H1 (cell line): ENCODE data around the gene RPS6KA2. TPM values are rescaled to one million over a fixed set of nuclear protein-coding genes. Genes with fewer than 3 reads are reported as not detected.

Source experiments
- CTCF ChIA-PET: fragments of 300-600 bp; sonication (Branson Sonifier 250); formaldehyde crosslinking; loops from one replicate; lab custom pipeline; 2021; ENCODE audit not compliant: partially characterized antibody; lab: Charles Lee
- POLR2A ChIA-PET: fragments of 300-600 bp; sonication (Branson Sonifier 250); formaldehyde crosslinking; loops from one replicate; lab custom pipeline; 2021; ENCODE audit warnings: inconsistent platforms; ENCODE audit not compliant: partially characterized antibody; lab: Charles Lee
- DNase-seq, 2 experiments: peaks; one replicate each; pipeline versions ENCODE4 v3.0.0 to v3.0.0-alpha.2; 2010 to 2022; ENCODE audit warnings: low spot score in 2 of 2, low read depth in 1 of 2, mixed read lengths in 1 of 2
- FAIRE-seq: peaks from 2 replicates; lab custom pipeline; 2011; peaks lifted over from hg19 to GRCh38; lab: Jason Lieb, UNC
- H2AFZ ChIP-seq: 2 replicates; pipeline ENCODE4 v1.8.1; 2012; ENCODE audit warnings: low read length, inconsistent platforms
- H2AK5ac ChIP-seq: 2 replicates; pipeline ENCODE4 v1.6.1; 2013; ENCODE audit warnings: low read depth, low read length
- H2BK120ac ChIP-seq: replicated peaks from 2 replicates; pipeline ENCODE3; 2013; ENCODE audit warnings: low read depth, low read length, inconsistent platforms
- H2BK12ac ChIP-seq: 2 replicates; pipeline ENCODE4 v1.6.1; 2013; ENCODE audit warnings: low read depth, low read length
- H2BK15ac ChIP-seq: 2 replicates; pipeline ENCODE4 v1.6.1; 2013; ENCODE audit warnings: low read length
- H2BK20ac ChIP-seq: 2 replicates; pipeline ENCODE4 v1.6.1; 2013; ENCODE audit warnings: low read length
- H2BK5ac ChIP-seq: 2 replicates; pipeline ENCODE4 v1.6.1; 2013; ENCODE audit warnings: low read depth, low read length
- H3K14ac ChIP-seq: 2 replicates; pipeline ENCODE4 v1.6.1; 2013; ENCODE audit warnings: inconsistent platforms; ENCODE audit not compliant: insufficient read length
- H3K18ac ChIP-seq: 2 replicates; pipeline ENCODE4 v1.6.1; 2013; ENCODE audit warnings: low read length; ENCODE audit errors: extremely low read depth
- H3K23ac ChIP-seq: 2 replicates; pipeline ENCODE4 v1.6.1; 2013; ENCODE audit warnings: inconsistent platforms; ENCODE audit not compliant: insufficient read length
- H3K23me2 ChIP-seq: 2 replicates; pipeline ENCODE4 v1.6.1; 2013; ENCODE audit warnings: low read depth, low read length
- H3K27ac ChIP-seq: 2 replicates; pipeline ENCODE4 v1.6.1; 2011; ENCODE audit warnings: low read depth, low read length, inconsistent platforms
- H3K27me3 ChIP-seq, 4 experiments: replicated peaks in 1 of 4; 1 replicate in 1 of 4; 2 replicates in 3 of 4; pipeline versions ENCODE4 v1.6.1 to v1.8.1; 2011 to 2013; ENCODE audit warnings: low read length in 3 of 4, mild to moderate bottlenecking in 3 of 4, inconsistent platforms in 2 of 4, mixed read lengths in 2 of 4, moderate library complexity in 1 of 4; ENCODE audit not compliant: control insufficient read depth in 3 of 4, insufficient read depth in 3 of 4; ENCODE audit errors: extremely low read depth in 1 of 4
- H3K36me3 ChIP-seq, 4 experiments: 2 replicates each; pipeline versions ENCODE4 v1.6.1 to v1.8.1; 2011 to 2013; ENCODE audit warnings: mild to moderate bottlenecking in 4 of 4, low read length in 3 of 4, moderate library complexity in 2 of 4, control low read depth in 1 of 4, inconsistent platforms in 1 of 4; ENCODE audit not compliant: insufficient read depth in 4 of 4, control insufficient read depth in 2 of 4
- H3K4ac ChIP-seq: replicated peaks from 2 replicates; pipeline ENCODE3; 2013; ENCODE audit warnings: low read length, low read depth, mixed read lengths, inconsistent platforms; ENCODE audit not compliant: insufficient read length
- H3K4me1 ChIP-seq, 4 experiments: replicated peaks in 1 of 4; 1 replicate in 1 of 4; 2 replicates in 3 of 4; pipeline versions ENCODE4 v1.6.1 to v1.8.1; 2011 to 2013; ENCODE audit warnings: low read length in 3 of 4, inconsistent platforms in 2 of 4, mixed read lengths in 1 of 4; ENCODE audit not compliant: insufficient read depth in 4 of 4, control insufficient read depth in 3 of 4
- H3K4me2 ChIP-seq, 2 experiments: 2 replicates each; pipeline versions ENCODE4 v1.6.1 to v1.8.1; 2011 to 2013; ENCODE audit warnings: low read depth in 2 of 2, low read length in 2 of 2, control low read depth in 1 of 2, inconsistent platforms in 1 of 2, mild to moderate bottlenecking in 1 of 2; ENCODE audit not compliant: insufficient read depth in 1 of 2
- H3K4me3 ChIP-seq, 4 experiments: fragments of 200-600, 300-600 bp in 1 of 4; sonication (generic), shearing (Covaris generic), sonication (Bioruptor Twin) in 1 of 4; 2 replicates each; pipeline versions ENCODE4 v1.5.1 to v1.8.1; 2011 to 2016; ENCODE audit warnings: low read length in 4 of 4, low read depth in 3 of 4, control low read depth in 2 of 4, inconsistent platforms in 2 of 4, mild to moderate bottlenecking in 2 of 4, mixed read lengths in 1 of 4, moderate library complexity in 1 of 4; ENCODE audit not compliant: insufficient read depth in 2 of 4; ENCODE audit errors: extremely low read depth in 1 of 4
- H3K56ac ChIP-seq: replicated peaks from 2 replicates; pipeline ENCODE3; 2013; ENCODE audit warnings: low read depth, mild to moderate bottlenecking, mixed read lengths, low read length, inconsistent platforms; ENCODE audit not compliant: insufficient read length
- H3K79me1 ChIP-seq: 2 replicates; pipeline ENCODE4 v1.6.1; 2013; ENCODE audit warnings: low read depth, low read length, control low read depth
- H3K79me2 ChIP-seq, 2 experiments: 2 replicates each; pipeline versions ENCODE4 v1.6.1 to v1.8.1; 2012 to 2013; ENCODE audit warnings: low read length in 2 of 2, mild to moderate bottlenecking in 2 of 2, inconsistent platforms in 1 of 2; ENCODE audit not compliant: insufficient read depth in 2 of 2, control insufficient read depth in 1 of 2
- H3K9ac ChIP-seq, 4 experiments: replicated peaks in 1 of 4; 1 replicate in 1 of 4; 2 replicates in 3 of 4; pipeline versions ENCODE4 v1.6.1 to v1.8.1; 2011 to 2013; ENCODE audit warnings: low read depth in 3 of 4, low read length in 3 of 4, control low read depth in 2 of 4, mild to moderate bottlenecking in 2 of 4, moderate library complexity in 2 of 4, inconsistent platforms in 1 of 4; ENCODE audit errors: extremely low read depth in 1 of 4
- H3K9me3 ChIP-seq, 2 experiments: 2 replicates each; pipeline versions ENCODE4 v1.6.1 to v1.8.1; 2012 to 2013; ENCODE audit warnings: mild to moderate bottlenecking in 2 of 2, moderate library complexity in 2 of 2, control low read depth in 1 of 2, inconsistent platforms in 1 of 2, low read depth in 1 of 2, low read length in 1 of 2, mixed read lengths in 1 of 2; ENCODE audit not compliant: insufficient read depth in 2 of 2
- H4K20me1 ChIP-seq, 2 experiments: replicated peaks in 1 of 2; 2 replicates each; pipeline versions ENCODE3 to v1.8.1; 2011 to 2013; ENCODE audit warnings: inconsistent platforms in 2 of 2, low read length in 2 of 2, mild to moderate bottlenecking in 1 of 2; ENCODE audit not compliant: insufficient read depth in 2 of 2, control insufficient read depth in 1 of 2
- H4K5ac ChIP-seq: 2 replicates; pipeline ENCODE4 v1.6.1; 2013; ENCODE audit warnings: low read length, low read depth, mixed read lengths, inconsistent platforms; ENCODE audit not compliant: insufficient read length
- H4K8ac ChIP-seq: 2 replicates; pipeline ENCODE4 v1.8.0; 2013; ENCODE audit warnings: mild to moderate bottlenecking, moderate library complexity, low read length, inconsistent platforms; ENCODE audit not compliant: insufficient read depth; ENCODE audit errors: extremely low read depth
- H4K91ac ChIP-seq: replicated peaks from 2 replicates; pipeline ENCODE3; 2013; ENCODE audit warnings: low read length, mixed read lengths, inconsistent platforms; ENCODE audit not compliant: insufficient read length
- CBX5 ChIP-seq: fragments of 300-800, 300-1000 bp; sonication (generic); IDR thresholded peaks from 2 replicates; pipeline ENCODE4 v1.7.1; 2016; ENCODE audit warnings: antibody characterized with exemption, low read length, low read depth
- EGR1 ChIP-seq: IDR thresholded peaks from 2 replicates; pipeline ENCODE4 v1.6.1; 2011; ENCODE audit warnings: low read depth, low read length, borderline replicate concordance
- EZH2 ChIP-seq: fragments of 200-600 bp; sonication (generic); IDR thresholded peaks from 2 replicates; pipeline ENCODE4 v1.7.1; 2012; ENCODE audit warnings: low read depth, mild to moderate bottlenecking, moderate library complexity, low read length, inconsistent platforms; ENCODE audit not compliant: severe bottlenecking
- GTF2F1 ChIP-seq: IDR thresholded peaks from 2 replicates; pipeline ENCODE4 v1.6.1; 2012; ENCODE audit warnings: low read depth, low read length, improper control_type of control experiment, borderline replicate concordance
- RAD21 ChIP-seq, 2 experiments: IDR thresholded peaks in 1 of 2; conservative IDR thresholded peaks in 1 of 2; 2 replicates each; pipeline ENCODE4 v1.6.1; 2011; ENCODE audit warnings: low read depth in 2 of 2, low read length in 2 of 2, improper control_type of control experiment in 1 of 2, inconsistent platforms in 1 of 2, mild to moderate bottlenecking in 1 of 2, moderate library complexity in 1 of 2
- SAP30 ChIP-seq: fragments of 300-600 bp; sonication (generic); IDR thresholded peaks from 2 replicates; pipeline ENCODE4 v1.7.1; 2012; ENCODE audit warnings: low read length, moderate library complexity, mild to moderate bottlenecking, inconsistent platforms; ENCODE audit not compliant: insufficient read depth, insufficient replicate concordance
- SIN3A ChIP-seq, 2 experiments: IDR thresholded peaks in 1 of 2; conservative IDR thresholded peaks in 1 of 2; 2 replicates each; pipeline ENCODE4 v1.6.1; 2011 to 2012; ENCODE audit warnings: low read length in 2 of 2, improper control_type of control experiment in 1 of 2, low read depth in 1 of 2, mild to moderate bottlenecking in 1 of 2
- YY1 ChIP-seq: IDR thresholded peaks from 2 replicates; pipeline ENCODE4 v1.6.1; 2011; ENCODE audit warnings: low read depth, mild to moderate bottlenecking, low read length
- WGBS, 2 experiments: shearing (Covaris generic) in 1 of 2; methylation state at CpG; one replicate each; pipeline versions ENCODE4 v1.1.6 to v1.1.7; 2013 to 2015; ENCODE audit warnings: low lambda C conversion rate in 2 of 2, mixed read lengths in 2 of 2, inconsistent platforms in 1 of 2, low coverage in 1 of 2, missing lambda C conversion rate in 1 of 2; ENCODE audit not compliant: insufficient replicate concordance in 2 of 2, insufficient coverage in 1 of 2, insufficient read length in 1 of 2; ENCODE audit errors: extremely low coverage in 1 of 2, missing lambda C conversion rate in 1 of 2; 5-methylcytosine and 5-hydroxymethylcytosine counted together
- polyA plus RNA-seq, 7 experiments: library from polyadenylated mRNA; depleted of rRNA in 3 of 7; stranded (reverse) in 5 of 7; unstranded in 2 of 7; fragments of >200 nt in 5 of 7; fragments of 200-250 nt in 2 of 7; gene quantifications; 1 replicate in 5 of 7; 2 replicates in 1 of 7; 4 replicates in 1 of 7; pipeline versions ENCODE4 v1.2.1 to v1.2.3, GENCODE V29; 2011 to 2013; ENCODE audit warnings: missing spikeins in 2 of 7, mixed read lengths in 2 of 7
- total RNA-seq: library from RNA; stranded (reverse); fragmentation: NEBNext Ultra II Directional; extraction: Animal tissue kit (Norgen Biotek cat#: 25700); gene quantifications from 2 replicates; pipeline ENCODE4 v1.2.1, GENCODE V29; 2021
- TF ChIP-seq, protein P1 (sequence below): IDR thresholded peaks from 2 replicates; pipeline ENCODE4 v1.6.1; 2011; ENCODE audit warnings: low read length, improper control_type of control experiment
- TF ChIP-seq, protein P2 (sequence below): IDR thresholded peaks from 2 replicates; pipeline ENCODE4 v1.6.1; 2011; ENCODE audit warnings: low read depth, mild to moderate bottlenecking, low read length; ENCODE audit not compliant: insufficient read depth

The RPS6KA2 gene
- total and polyA plus RNA-seq, 2 of the 8 experiments (the other 6 are each of a cell fraction or from before 2014, with no cell fraction given): 8.8 to 25.7 TPM

DNA sequence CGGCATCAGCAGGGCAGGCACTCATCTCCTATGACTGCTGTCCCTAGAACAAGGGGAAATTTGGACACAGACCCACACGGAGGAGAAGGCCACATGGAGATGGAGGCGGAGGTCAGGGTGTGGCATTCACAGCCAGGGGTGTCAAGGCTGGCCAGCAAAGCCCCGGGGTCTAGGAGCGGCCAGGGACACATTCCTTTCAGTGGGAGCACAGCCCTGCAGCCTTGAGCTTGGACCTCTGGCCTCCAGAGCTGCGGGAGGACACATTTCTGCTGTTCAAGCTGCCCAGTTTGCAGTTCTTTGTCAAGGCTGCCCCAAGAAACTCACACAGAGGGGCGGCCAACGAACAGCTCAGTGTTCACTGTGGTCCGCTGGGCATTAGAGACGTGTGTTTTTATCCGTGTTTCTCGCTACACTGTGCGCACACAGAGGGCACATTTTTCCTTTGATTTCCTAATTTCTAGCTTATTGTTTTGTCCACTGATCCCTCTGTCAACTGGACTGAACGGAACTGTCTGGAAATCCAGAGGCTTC is 150.9 kb downstream of the RPS6KA2 start:
- H4K8ac ChIP-seq: no peak overlapping the region
- H3K27ac ChIP-seq: no peak overlapping the region
- no peak overlapping the region for H3K4me3 ChIP-seq
- no peaks in the 10 kb centered on the region; a peak in 1 of 7 replicates for H3K4me1 ChIP-seq
- H3K23me2 ChIP-seq: no peaks in the 10 kb centered on the region
- H2AFZ ChIP-seq: no peak overlapping the region
- H2BK5ac ChIP-seq: no peak overlapping the region
- FAIRE-seq (no peak), DNase-seq (no peak)
- no peaks in the 10 kb centered on the region; a peak in 1 of 7 replicates for H3K27me3 ChIP-seq
- no peaks in the 10 kb centered on the region for H3K79me1 ChIP-seq
- H3K9ac ChIP-seq: no peak overlapping the region
- H3K23ac ChIP-seq: no peak overlapping the region
- H3K14ac ChIP-seq: no peak overlapping the region
- WGBS, 2 experiments: 91% methylated on average over 13 of the region's 14 CpGs; no CpG with 5 or more reads in 1 of the 2 experiments
- H3K36me3 ChIP-seq: no peaks in the 10 kb centered on the region
- H2BK12ac ChIP-seq: no peak overlapping the region
- H2BK15ac ChIP-seq: no peak overlapping the region
- no peaks in the 10 kb centered on the region for H4K20me1 ChIP-seq
- H3K4ac ChIP-seq: no peak overlapping the region
- H3K56ac ChIP-seq: no peak overlapping the region
- no peak overlapping the region for H4K5ac ChIP-seq
- H2BK20ac ChIP-seq: no peak overlapping the region
- no peaks in the 10 kb centered on the region for H3K9me3 ChIP-seq
- no peak overlapping the region for H2AK5ac ChIP-seq
- H2BK120ac ChIP-seq: no peak overlapping the region
- H4K91ac ChIP-seq: no peak overlapping the region
- no peaks in the 10 kb centered on the region for H3K79me2 ChIP-seq
- ChIA-PET CTCF (interaction anchor here (0.8 to 2.3 kb wide), 7 partner anchors 11 to 514 kb away, joined by 3 to 9 read pairs (median 3); no protein-coding TSS in a partner anchor), POLR2A (interaction anchor here (1.8 kb wide), 1 partner anchor 9 kb away, joined by 7 read pairs; no protein-coding TSS in a partner anchor)
- no peak overlapping the region for H3K4me2 ChIP-seq
- no peak overlapping the region for H3K18ac ChIP-seq
- no peak for TF ChIP-seq YY1
- TF ChIP-seq RAD21 (IDR thresholded peaks at IDR 0.05 in 1 of 2, conservative IDR thresholded peaks at IDR 0.05 in 1 of 2; ENCODE audit: low read depth in 2 of 2, low read length in 2 of 2): no peak
- no peak for TF ChIP-seq SAP30
- TF ChIP-seq, protein P1, sequence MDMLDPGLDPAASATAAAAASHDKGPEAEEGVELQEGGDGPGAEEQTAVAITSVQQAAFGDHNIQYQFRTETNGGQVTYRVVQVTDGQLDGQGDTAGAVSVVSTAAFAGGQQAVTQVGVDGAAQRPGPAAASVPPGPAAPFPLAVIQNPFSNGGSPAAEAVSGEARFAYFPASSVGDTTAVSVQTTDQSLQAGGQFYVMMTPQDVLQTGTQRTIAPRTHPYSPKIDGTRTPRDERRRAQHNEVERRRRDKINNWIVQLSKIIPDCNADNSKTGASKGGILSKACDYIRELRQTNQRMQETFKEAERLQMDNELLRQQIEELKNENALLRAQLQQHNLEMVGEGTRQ: no peak
- TF ChIP-seq EGR1: no peak
- TF ChIP-seq, protein P2, sequence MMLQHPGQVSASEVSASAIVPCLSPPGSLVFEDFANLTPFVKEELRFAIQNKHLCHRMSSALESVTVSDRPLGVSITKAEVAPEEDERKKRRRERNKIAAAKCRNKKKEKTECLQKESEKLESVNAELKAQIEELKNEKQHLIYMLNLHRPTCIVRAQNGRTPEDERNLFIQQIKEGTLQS: no peak
- no peak for TF ChIP-seq GTF2F1
- TF ChIP-seq CBX5: no peak
- TF ChIP-seq SIN3A (conservative IDR thresholded peaks at IDR 0.05 in 1 of 2, IDR thresholded peaks at IDR 0.05 in 1 of 2; ENCODE audit: low read depth in 1 of 2, low read length in 2 of 2): no peak
- no peak for TF ChIP-seq EZH2
